GM23338 (cell line): ENCODE measurements around the gene AQP9. TPM values are rescaled to one million over a fixed set of nuclear protein-coding genes. Genes with fewer than 3 reads are reported as not detected.

ENCODE experiments used
- ATAC-seq: fragments of 200-7000 bp; cut with Tn5 transposase; 3 replicates; pipeline ENCODE4 v1.9.1; 2020
- DNase-seq: peaks from one replicate; pipeline ENCODE4 v3.0.0-alpha.2; 2015; ENCODE audit warnings: low spot score
- H2AFZ ChIP-seq: fragments of 200-600 bp; sonication (generic); 2 replicates; pipeline ENCODE4 v1.8.0; 2016; ENCODE audit warnings: antibody characterized with exemption, mild to moderate bottlenecking, moderate library complexity
- H3F3A ChIP-seq: fragments of 200-600 bp; sonication (generic); replicated peaks from 2 replicates; pipeline ENCODE4 v1.8.0; 2017; ENCODE audit warnings: antibody characterized with exemption, mixed run types, low read depth
- H3K27ac ChIP-seq: fragments of 200-600 bp; sonication (generic); 2 replicates; pipeline ENCODE4 v1.6.1; 2016; ENCODE audit warnings: low read depth
- H3K27me3 ChIP-seq: fragments of 200-600 bp; sonication (generic); 2 replicates; pipeline ENCODE4 v1.8.0; 2016; ENCODE audit warnings: mild to moderate bottlenecking, mixed run types, moderate library complexity; ENCODE audit not compliant: insufficient read depth
- H3K36me3 ChIP-seq: fragments of 200-600 bp; sonication (generic); 2 replicates; pipeline ENCODE4 v1.8.0; 2016; ENCODE audit warnings: mild to moderate bottlenecking; ENCODE audit not compliant: insufficient read depth
- H3K4me1 ChIP-seq: fragments of 200-600 bp; sonication (generic); 2 replicates; pipeline ENCODE4 v1.8.0; 2016; ENCODE audit warnings: mild to moderate bottlenecking, moderate library complexity; ENCODE audit not compliant: insufficient read depth
- H3K4me2 ChIP-seq: fragments of 200-600 bp; sonication (generic); 2 replicates; pipeline ENCODE4 v1.7.1; 2017; ENCODE audit warnings: mixed run types
- H3K4me3 ChIP-seq: fragments of 200-600 bp; sonication (generic); 2 replicates; pipeline ENCODE4 v1.6.1; 2016; ENCODE audit warnings: mixed run types
- H3K79me2 ChIP-seq: fragments of 200-600 bp; sonication (generic); replicated peaks from 2 replicates; pipeline ENCODE4 v1.8.0; 2017; ENCODE audit warnings: mild to moderate bottlenecking; ENCODE audit not compliant: insufficient read depth
- H3K9me2 ChIP-seq: fragments of 200-600 bp; sonication (generic); 2 replicates; pipeline ENCODE4 v1.8.0; 2017; ENCODE audit not compliant: insufficient read depth
- H4K20me1 ChIP-seq: fragments of 200-600 bp; sonication (generic); replicated peaks from 2 replicates; pipeline ENCODE4 v1.8.0; 2017; ENCODE audit warnings: mild to moderate bottlenecking; ENCODE audit not compliant: insufficient read depth
- H3K27ac Mint-ChIP-seq: 2 replicates; pipeline ENCODE4 v1.8.0; 2020; ENCODE audit warnings: inconsistent platforms, mild to moderate bottlenecking, moderate library complexity, mixed read lengths
- H3K27me3 Mint-ChIP-seq: 3 replicates; pipeline ENCODE4 v1.8.0; 2022; ENCODE audit warnings: low read depth, mild to moderate bottlenecking, moderate library complexity, mixed read lengths, inconsistent platforms; ENCODE audit not compliant: insufficient read depth, poor library complexity
- H3K36me3 Mint-ChIP-seq: 3 replicates; pipeline ENCODE4 v1.8.0; 2021; ENCODE audit warnings: low read depth, mild to moderate bottlenecking, inconsistent platforms, moderate library complexity, mixed read lengths
- H3K4me1 Mint-ChIP-seq: 3 replicates; pipeline ENCODE4 v1.8.0; 2020; ENCODE audit warnings: mild to moderate bottlenecking, inconsistent platforms, mixed read lengths
- H3K4me3 Mint-ChIP-seq: 3 replicates; pipeline ENCODE4 v1.8.0; 2021; ENCODE audit warnings: moderate library complexity, mild to moderate bottlenecking, inconsistent platforms, mixed read lengths
- H3K9me3 Mint-ChIP-seq: 3 replicates; pipeline ENCODE4 v1.8.0; 2020; ENCODE audit warnings: moderate library complexity, mild to moderate bottlenecking, inconsistent platforms, mixed read lengths
- CREB1 ChIP-seq: fragments of 250-450 bp; sonication (Bioruptor Pico); IDR thresholded peaks from 2 replicates; pipeline ENCODE4 v1.5.0; 2020; ENCODE audit warnings: low read depth, mild to moderate bottlenecking, moderate library complexity
- EZH2 ChIP-seq: fragments of 200-600 bp; sonication (generic); IDR thresholded peaks from one replicate; pipeline ENCODE4 v1.8.0; 2017; ENCODE audit warnings: antibody characterized with exemption, mild to moderate bottlenecking, low read depth; ENCODE audit not compliant: unreplicated experiment
- polyA plus RNA-seq: library from polyadenylated mRNA; unstranded; fragments of >200 nt; fragmentation: Nextera tagmentation; extraction: Ambion mirVana; gene quantifications from 2 replicates; pipeline ENCODE4 v1.2.1, GENCODE V29; 2016
- total RNA-seq: library from RNA; depleted of rRNA; stranded (reverse); fragments of >200 nt; shearing (Covaris generic); gene quantifications from 2 replicates; pipeline ENCODE4 v1.2.3, GENCODE V29; 2014
- TF ChIP-seq, protein P1 (sequence below): IDR thresholded peaks from one replicate; pipeline ENCODE4 v1.6.1; 2018; ENCODE audit warnings: antibody characterized with exemption; ENCODE audit not compliant: unreplicated experiment
- TF ChIP-seq, protein P2 (sequence below): fragments of 250-450 bp; sonication (Bioruptor Pico); IDR thresholded peaks from 2 replicates; pipeline ENCODE4 v1.5.0; 2020; ENCODE audit warnings: mild to moderate bottlenecking, moderate library complexity

Gene AQP9
- total and polyA plus RNA-seq, 2 experiments from 2014 or later: not detected

DNA sequence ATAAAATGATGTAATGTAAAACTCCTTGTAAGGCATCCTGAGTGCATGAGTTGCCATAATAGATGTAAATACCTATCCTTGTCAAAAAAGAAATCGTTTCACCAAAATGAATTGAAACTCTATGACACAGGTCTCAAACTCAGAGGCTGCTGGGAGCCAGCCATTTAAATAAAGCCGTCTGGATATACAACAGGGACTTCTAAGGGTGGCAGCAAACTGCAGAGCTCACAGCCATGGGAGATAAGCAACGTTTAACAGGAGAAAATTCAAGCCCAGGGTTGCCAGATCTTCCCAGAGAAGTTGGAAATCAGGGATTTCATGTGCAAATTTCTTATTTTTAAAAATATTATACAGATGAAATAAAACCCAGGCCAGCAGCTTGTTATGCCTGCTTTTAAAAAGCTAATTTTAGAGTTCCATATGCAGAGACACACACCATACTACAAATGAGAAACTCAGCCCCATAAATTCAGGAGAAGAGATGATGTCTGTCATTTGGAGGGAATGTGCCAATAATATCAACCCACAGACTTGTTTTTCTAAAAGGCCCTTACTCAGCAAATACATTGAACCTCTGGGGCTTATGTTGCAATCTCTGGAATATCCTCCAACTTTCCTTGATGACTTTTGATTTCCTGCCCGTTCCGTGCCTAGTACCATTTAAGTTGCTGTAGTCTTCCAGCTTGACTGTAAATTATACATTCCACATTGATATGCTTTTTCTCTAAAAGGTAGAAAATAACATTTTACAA, 75.6 kb downstream of the AQP9 start (continued):
- TF ChIP-seq, protein P1, sequence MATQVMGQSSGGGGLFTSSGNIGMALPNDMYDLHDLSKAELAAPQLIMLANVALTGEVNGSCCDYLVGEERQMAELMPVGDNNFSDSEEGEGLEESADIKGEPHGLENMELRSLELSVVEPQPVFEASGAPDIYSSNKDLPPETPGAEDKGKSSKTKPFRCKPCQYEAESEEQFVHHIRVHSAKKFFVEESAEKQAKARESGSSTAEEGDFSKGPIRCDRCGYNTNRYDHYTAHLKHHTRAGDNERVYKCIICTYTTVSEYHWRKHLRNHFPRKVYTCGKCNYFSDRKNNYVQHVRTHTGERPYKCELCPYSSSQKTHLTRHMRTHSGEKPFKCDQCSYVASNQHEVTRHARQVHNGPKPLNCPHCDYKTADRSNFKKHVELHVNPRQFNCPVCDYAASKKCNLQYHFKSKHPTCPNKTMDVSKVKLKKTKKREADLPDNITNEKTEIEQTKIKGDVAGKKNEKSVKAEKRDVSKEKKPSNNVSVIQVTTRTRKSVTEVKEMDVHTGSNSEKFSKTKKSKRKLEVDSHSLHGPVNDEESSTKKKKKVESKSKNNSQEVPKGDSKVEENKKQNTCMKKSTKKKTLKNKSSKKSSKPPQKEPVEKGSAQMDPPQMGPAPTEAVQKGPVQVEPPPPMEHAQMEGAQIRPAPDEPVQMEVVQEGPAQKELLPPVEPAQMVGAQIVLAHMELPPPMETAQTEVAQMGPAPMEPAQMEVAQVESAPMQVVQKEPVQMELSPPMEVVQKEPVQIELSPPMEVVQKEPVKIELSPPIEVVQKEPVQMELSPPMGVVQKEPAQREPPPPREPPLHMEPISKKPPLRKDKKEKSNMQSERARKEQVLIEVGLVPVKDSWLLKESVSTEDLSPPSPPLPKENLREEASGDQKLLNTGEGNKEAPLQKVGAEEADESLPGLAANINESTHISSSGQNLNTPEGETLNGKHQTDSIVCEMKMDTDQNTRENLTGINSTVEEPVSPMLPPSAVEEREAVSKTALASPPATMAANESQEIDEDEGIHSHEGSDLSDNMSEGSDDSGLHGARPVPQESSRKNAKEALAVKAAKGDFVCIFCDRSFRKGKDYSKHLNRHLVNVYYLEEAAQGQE: no peak
- TF ChIP-seq EZH2: no peak

DNA sequence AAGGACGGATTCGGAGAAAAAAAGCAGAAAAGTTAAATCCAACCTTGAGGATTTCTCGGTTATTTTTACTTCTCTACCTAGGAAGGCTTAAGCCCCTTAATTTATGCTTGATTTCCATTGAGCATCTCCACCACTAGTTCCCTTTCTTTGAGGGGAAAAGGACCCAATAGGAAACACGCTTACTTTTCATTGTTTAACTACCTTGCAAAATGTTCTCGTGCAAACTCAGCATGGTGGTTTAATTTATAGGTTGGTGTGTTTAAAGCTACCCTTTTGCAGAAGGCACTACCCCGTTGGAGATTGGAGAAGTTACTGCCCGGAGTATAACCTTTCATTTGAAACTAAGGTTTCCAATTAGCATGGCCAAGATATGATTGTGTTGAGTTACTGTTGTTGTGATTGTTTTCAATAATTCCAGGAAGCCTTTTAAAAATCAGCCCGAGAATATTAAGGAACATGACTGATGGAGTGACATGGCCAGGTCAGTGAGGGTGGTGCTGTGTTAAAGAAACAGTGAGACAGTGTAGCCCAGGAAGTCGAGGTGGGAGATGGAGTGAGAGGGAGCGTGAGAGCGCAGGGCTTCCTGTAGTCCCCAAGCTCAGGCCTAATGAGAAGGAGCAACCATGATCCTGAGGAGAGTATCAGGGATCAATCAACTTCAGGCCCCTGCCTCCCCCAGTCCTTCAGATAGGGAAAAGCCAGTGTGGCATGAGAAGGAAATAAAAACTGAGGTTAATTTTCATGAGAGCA, 76.6 kb downstream of the AQP9 start:
- Histone ChIP-seq H3K4me2 (no peak overlapping the region), H4K20me1 (no peaks in the 10 kb centered on the region), H3K9me2 (no peaks in the 10 kb centered on the region), H3K27me3 (no peaks in the 10 kb centered on the region), H3K79me2 (no peaks in the 10 kb centered on the region), H3K36me3 (no peaks in the 10 kb centered on the region), H2AFZ (peak overlapping the region; percentile 35), H3K4me1 (no peaks in the 10 kb centered on the region; the same call in 1 of the 2 replicates), H3K27ac (no peak overlapping the region), H3F3A (no peaks in the 10 kb centered on the region), H3K4me3 (no peak overlapping the region)
- Mint-ChIP-seq H3K9me3 (peaks cover under 1% of the 10 kb centered on the region; the same call in 1 of the 3 replicates), H3K4me3 (no peak overlapping the region), H3K27me3 (no peaks in the 10 kb centered on the region), H3K4me1 (peaks cover 4% of the 10 kb centered on the region; the same call in 2 of the 3 replicates), H3K27ac (no peak overlapping the region), H3K36me3 (no peaks in the 10 kb centered on the region)
- ATAC-seq (peak; percentile 58), DNase-seq (no peak)
- TF ChIP-seq CREB1 (CRISPR knock-in tag) (no peak), EZH2 (no peak)
- TF ChIP-seq, protein P1: no peak
- TF ChIP-seq, protein P2, sequence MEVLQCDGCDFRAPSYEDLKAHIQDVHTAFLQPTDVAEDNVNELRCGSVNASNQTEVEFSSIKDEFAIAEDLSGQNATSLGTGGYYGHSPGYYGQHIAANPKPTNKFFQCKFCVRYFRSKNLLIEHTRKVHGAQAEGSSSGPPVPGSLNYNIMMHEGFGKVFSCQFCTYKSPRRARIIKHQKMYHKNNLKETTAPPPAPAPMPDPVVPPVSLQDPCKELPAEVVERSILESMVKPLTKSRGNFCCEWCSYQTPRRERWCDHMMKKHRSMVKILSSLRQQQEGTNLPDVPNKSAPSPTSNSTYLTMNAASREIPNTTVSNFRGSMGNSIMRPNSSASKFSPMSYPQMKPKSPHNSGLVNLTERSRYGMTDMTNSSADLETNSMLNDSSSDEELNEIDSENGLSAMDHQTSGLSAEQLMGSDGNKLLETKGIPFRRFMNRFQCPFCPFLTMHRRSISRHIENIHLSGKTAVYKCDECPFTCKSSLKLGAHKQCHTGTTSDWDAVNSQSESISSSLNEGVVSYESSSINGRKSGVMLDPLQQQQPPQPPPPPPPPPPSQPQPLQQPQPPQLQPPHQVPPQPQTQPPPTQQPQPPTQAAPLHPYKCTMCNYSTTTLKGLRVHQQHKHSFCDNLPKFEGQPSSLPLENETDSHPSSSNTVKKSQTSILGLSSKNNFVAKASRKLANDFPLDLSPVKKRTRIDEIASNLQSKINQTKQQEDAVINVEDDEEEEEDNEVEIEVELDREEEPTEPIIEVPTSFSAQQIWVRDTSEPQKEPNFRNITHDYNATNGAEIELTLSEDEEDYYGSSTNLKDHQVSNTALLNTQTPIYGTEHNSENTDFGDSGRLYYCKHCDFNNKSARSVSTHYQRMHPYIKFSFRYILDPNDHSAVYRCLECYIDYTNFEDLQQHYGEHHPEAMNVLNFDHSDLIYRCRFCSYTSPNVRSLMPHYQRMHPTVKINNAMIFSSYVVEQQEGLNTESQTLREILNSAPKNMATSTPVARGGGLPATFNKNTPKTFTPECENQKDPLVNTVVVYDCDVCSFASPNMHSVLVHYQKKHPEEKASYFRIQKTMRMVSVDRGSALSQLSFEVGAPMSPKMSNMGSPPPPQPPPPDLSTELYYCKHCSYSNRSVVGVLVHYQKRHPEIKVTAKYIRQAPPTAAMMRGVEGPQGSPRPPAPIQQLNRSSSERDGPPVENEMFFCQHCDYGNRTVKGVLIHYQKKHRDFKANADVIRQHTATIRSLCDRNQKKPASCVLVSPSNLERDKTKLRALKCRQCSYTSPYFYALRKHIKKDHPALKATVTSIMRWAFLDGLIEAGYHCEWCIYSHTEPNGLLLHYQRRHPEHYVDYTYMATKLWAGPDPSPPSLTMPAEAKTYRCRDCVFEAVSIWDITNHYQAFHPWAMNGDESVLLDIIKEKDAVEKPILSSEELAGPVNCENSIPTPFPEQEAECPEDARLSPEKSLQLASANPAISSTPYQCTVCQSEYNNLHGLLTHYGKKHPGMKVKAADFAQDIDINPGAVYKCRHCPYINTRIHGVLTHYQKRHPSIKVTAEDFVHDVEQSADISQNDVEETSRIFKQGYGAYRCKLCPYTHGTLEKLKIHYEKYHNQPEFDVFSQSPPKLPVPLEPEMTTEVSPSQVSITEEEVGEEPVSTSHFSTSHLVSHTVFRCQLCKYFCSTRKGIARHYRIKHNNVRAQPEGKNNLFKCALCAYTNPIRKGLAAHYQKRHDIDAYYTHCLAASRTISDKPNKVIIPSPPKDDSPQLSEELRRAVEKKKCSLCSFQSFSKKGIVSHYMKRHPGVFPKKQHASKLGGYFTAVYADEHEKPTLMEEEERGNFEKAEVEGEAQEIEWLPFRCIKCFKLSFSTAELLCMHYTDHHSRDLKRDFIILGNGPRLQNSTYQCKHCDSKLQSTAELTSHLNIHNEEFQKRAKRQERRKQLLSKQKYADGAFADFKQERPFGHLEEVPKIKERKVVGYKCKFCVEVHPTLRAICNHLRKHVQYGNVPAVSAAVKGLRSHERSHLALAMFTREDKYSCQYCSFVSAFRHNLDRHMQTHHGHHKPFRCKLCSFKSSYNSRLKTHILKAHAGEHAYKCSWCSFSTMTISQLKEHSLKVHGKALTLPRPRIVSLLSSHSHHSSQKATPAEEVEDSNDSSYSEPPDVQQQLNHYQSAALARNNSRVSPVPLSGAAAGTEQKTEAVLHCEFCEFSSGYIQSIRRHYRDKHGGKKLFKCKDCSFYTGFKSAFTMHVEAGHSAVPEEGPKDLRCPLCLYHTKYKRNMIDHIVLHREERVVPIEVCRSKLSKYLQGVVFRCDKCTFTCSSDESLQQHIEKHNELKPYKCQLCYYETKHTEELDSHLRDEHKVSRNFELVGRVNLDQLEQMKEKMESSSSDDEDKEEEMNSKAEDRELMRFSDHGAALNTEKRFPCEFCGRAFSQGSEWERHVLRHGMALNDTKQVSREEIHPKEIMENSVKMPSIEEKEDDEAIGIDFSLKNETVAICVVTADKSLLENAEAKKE: no peak
